ENCODE data around the gene FBL. TPM values are rescaled to one million over a fixed set of nuclear protein-coding genes. Genes with fewer than 3 reads are reported as not detected.

Gene FBL
- polyA plus RNA-seq, 1 experiment = 256 TPM

DNA sequence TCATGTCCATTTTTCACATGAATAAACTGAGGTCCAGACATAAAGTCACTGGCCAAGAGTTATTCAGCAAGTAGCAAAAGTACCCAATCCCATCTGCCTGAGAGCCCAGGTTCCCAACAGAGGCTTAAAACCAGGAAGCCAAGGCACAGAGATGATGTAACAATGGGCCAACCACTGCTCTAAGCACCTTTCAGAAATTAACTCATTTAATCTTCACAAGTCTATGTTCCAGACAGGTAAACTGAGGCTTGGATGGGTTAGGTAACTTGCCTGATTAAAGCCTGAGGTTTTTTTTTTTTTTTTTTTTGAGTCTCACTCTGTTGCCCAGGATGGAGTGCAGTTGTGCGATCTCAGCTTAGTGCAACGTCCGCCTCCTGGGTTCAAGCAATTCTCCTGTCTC is 8.2 kb downstream of the FBL start:
- POLR2A ChIA-PET = no interaction called here
- no peak for DNase-seq (ENCODE audit: low read depth, low spot score)

DNA sequence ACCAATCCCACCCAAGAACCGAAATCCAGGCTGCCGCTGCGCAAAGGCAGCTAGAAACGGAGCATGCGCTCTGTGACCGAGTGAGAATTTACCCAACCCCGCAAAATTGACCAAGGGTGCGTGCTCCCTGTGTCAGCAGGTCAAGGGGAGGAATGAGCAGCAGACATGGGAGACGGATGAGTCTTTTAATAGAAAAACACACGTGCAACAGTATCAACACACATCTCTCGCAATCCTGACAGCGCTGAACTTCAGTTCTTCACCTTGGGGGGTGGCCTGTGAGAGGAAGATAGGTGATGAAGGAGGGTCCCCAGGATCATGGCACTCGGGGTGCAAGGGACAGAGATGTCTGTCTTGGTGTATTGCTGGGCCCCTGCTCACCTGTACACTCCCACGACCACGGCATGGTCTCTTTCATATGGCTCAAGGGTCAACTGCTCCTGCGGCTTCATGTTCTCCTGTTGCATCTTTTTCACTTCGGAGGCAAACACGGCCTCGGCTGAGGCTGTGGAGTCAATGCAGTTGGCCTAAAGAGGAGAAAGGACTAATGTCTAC is 11.8 kb downstream of the FBL start:
- TF ChIP-seq, protein P1, sequence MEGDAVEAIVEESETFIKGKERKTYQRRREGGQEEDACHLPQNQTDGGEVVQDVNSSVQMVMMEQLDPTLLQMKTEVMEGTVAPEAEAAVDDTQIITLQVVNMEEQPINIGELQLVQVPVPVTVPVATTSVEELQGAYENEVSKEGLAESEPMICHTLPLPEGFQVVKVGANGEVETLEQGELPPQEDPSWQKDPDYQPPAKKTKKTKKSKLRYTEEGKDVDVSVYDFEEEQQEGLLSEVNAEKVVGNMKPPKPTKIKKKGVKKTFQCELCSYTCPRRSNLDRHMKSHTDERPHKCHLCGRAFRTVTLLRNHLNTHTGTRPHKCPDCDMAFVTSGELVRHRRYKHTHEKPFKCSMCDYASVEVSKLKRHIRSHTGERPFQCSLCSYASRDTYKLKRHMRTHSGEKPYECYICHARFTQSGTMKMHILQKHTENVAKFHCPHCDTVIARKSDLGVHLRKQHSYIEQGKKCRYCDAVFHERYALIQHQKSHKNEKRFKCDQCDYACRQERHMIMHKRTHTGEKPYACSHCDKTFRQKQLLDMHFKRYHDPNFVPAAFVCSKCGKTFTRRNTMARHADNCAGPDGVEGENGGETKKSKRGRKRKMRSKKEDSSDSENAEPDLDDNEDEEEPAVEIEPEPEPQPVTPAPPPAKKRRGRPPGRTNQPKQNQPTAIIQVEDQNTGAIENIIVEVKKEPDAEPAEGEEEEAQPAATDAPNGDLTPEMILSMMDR (IDR thresholded peaks at IDR 0.05; ENCODE audit: low read depth, low read length) = no peak
- H3K27me3 ChIP-seq (ENCODE audit: control insufficient read depth, insufficient read depth, low read length) = no peaks in the 10 kb centered on the region
- H3K9me3 ChIP-seq (ENCODE audit: control insufficient read depth, insufficient read depth, low read length) = no peaks in the 10 kb centered on the region; the same call in 1 of the 2 replicates
- no peak for DNase-seq (ENCODE audit: low read depth, low spot score)
- H3K4me3 ChIP-seq (ENCODE audit: low read depth, low read length) = peak overlapping the region; percentile 10; the same call in 1 of the 2 replicates
- POLR2A ChIA-PET = interaction anchor here (0.5 to 1.9 kb wide), 12 partner anchors 9 to 733 kb away, joined by 3 to 23 read pairs (median 4); partner anchors contain the start of genes FBL, MED29, PAF1 and PSMC4
- H3K27ac ChIP-seq (ENCODE audit: low read depth, low read length) = no peak overlapping the region
- CTCF ChIA-PET = interaction anchor here (0.5 to 2.2 kb wide), 4 partner anchors 9 to 719 kb away, joined by 3 to 38 read pairs (median 10); partner anchors contain the start of gene PSMC4

More for the DNA sequence above, 8.2 kb downstream of the FBL start:
- TF ChIP-seq, protein P1 (IDR thresholded peaks at IDR 0.05; ENCODE audit: low read depth, low read length) = no peak
- Histone ChIP-seq H3K27ac (ENCODE audit: low read depth, low read length) (no peak overlapping the region), H3K4me3 (ENCODE audit: low read depth, low read length) (no peak overlapping the region), H3K27me3 (ENCODE audit: control insufficient read depth, insufficient read depth, low read length) (no peaks in the 10 kb centered on the region), H3K9me3 (ENCODE audit: control insufficient read depth, insufficient read depth, low read length) (no peaks in the 10 kb centered on the region; the same call in 1 of the 2 replicates)
- CTCF ChIA-PET = interaction anchor here (0.6 kb wide), 1 partner anchor 71 kb away, joined by 3 read pairs; no protein-coding TSS in a partner anchor

DNA sequence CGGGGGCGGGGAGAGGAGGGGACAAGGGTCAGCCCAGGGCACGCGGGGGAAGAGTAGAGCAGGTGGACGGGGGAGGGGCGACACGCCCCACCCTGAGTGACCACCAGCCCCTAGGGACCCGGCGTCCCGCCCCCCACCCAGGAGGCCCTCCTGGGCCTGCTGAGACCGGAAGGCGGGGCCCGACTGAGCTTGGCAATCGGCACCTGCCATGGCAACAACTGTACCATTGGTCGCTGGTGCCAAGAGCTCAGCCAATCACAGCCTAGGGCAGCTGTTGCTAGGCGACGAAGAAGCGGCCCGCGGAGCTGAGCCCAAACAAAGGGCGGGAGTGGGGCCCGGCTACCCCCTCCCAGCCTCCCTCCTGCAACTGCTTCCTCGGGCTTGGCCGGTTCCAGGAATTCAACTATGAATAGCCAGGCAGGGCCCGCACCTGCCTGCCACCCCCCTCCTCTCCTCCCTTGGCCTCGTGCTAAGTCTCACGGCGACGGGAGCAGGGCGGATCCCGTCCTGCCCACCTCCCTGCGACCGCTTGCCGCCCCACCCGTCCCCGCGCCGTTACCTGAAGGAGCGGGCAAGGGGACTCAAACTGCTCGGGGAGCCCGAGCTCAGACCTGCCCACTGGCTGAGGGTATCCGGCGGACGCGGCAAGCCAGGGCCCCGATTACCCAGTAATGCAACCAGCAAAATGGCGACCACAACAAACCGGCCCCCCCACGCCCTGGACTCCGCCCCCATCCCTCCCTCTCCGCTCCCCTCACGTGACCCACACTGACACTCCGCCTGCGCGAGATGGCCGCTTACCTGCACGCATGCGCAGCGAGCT is 12.5 kb downstream of the FBL start, which contains the start of gene DYRK1B:
DYRK1B (minus strand) TSS at position 699 of the 823 bp plus-strand sequence. CDS start 2,295 bp downstream, outside the sequence.
- Histone ChIP-seq H3K27ac (ENCODE audit: low read depth, low read length) (peak within 1 kb of the TSS; percentile 89), H3K9me3 (ENCODE audit: control insufficient read depth, insufficient read depth, low read length) (no peaks in the 10 kb centered on the region; the same call in 1 of the 2 replicates), H3K27me3 (ENCODE audit: control insufficient read depth, insufficient read depth, low read length) (no peaks in the 10 kb centered on the region), H3K4me3 (ENCODE audit: low read depth, low read length) (peak within 1 kb of the TSS; percentile 86)
- POLR2A ChIA-PET = interaction anchor here (0.5 to 1.9 kb wide), 14 partner anchors 9 to 732 kb away, joined by 3 to 23 read pairs (median 4); partner anchors contain the start of genes FBL, MED29, PAF1 and PSMC4
- TF ChIP-seq, protein P1 (IDR thresholded peaks at IDR 0.05; ENCODE audit: low read depth, low read length) = no peak
- CTCF ChIA-PET = interaction anchor here (0.5 to 2.2 kb wide), 4 partner anchors 10 to 718 kb away, joined by 3 to 38 read pairs (median 10); partner anchors contain the start of gene PSMC4
- peak; percentile 96 for DNase-seq (ENCODE audit: low read depth, low spot score)

DNA sequence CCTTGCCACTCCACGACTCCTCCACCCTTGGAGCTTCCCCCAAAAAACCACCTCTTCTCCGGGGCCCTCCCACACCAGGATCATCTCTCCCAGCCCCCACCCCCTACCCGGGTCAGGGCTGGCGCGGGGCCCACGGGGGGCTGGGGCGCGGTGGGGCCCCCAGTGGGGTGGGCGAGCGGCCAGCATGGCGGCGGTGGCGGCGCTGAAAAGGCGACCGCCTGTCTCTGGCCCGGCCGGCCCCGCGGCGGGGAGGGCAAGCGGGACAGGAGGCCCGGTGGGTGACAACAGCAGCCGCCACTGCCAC is 13.1 kb downstream of the FBL start:
- Histone ChIP-seq H3K27ac (ENCODE audit: low read depth, low read length) (no peak overlapping the region), H3K27me3 (ENCODE audit: control insufficient read depth, insufficient read depth, low read length) (no peaks in the 10 kb centered on the region), H3K9me3 (ENCODE audit: control insufficient read depth, insufficient read depth, low read length) (no peaks in the 10 kb centered on the region; the same call in 1 of the 2 replicates), H3K4me3 (ENCODE audit: low read depth, low read length) (peak overlapping the region; percentile 86)
- TF ChIP-seq, protein P1 (IDR thresholded peaks at IDR 0.05; ENCODE audit: low read depth, low read length) = no peak
- ChIA-PET CTCF (interaction anchor here (1.5 to 2.2 kb wide), 3 partner anchors 10 to 138 kb away, joined by 9 to 38 read pairs (median 10); partner anchors contain the start of gene PSMC4), POLR2A (interaction anchor here (1.1 to 1.9 kb wide), 7 partner anchors 8 to 593 kb away, joined by 3 to 23 read pairs (median 7); partner anchors contain the start of genes FBL, PSMC4, RPS16 and SERTAD1)
- no peak for DNase-seq (ENCODE audit: low read depth, low spot score)
